AG10803 (cell line): Measurements from ENCODE around the gene LAMA3.

Source experiments
- DNase-seq: peaks from one replicate; pipeline ENCODE4 v3.0.0; 2010; ENCODE audit warnings: low read depth
- H3K4me3 ChIP-seq: 2 replicates; pipeline ENCODE4 v1.5.1; 2011; ENCODE audit warnings: mild to moderate bottlenecking, low read length, control low read depth
- CTCF ChIP-seq: conservative IDR thresholded peaks from 2 replicates; pipeline ENCODE4 v1.5.1; 2011; ENCODE audit warnings: mild to moderate bottlenecking, low read length, control low read depth, inconsistent platforms

Gene LAMA3

GRCh38 chr18:24000613-24001490 lies 311.6 kb downstream of the LAMA3 start:
- no peak for TF ChIP-seq CTCF
- no peak for DNase-seq

DNA sequence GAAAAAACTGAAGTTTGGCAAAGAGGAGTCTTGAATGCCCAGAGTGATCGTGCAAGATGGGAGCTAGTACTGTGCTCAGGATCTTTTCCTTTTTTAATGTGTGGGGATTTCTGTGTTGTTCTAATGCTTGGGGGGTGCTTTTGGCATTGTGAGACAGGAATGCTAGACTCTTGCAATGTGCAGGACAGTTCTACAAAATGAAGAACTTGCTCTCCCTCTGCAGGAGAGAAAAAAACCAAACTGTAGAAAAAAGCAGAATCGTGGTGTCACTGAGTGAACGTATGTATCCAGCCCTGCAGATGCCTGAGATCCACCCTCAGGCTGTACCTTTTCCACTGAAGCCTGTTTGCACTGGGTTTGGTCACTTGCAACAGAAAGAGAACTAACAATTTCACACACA lies 313.2 kb downstream of the LAMA3 start:
- no peak for DNase-seq
- peak; percentile 11; the same call in 1 of the 2 replicates for TF ChIP-seq CTCF

More at GRCh38 chr18:24000613-24001490, 311.6 kb downstream of the LAMA3 start:
- no peak overlapping the region for H3K4me3 ChIP-seq

DNA sequence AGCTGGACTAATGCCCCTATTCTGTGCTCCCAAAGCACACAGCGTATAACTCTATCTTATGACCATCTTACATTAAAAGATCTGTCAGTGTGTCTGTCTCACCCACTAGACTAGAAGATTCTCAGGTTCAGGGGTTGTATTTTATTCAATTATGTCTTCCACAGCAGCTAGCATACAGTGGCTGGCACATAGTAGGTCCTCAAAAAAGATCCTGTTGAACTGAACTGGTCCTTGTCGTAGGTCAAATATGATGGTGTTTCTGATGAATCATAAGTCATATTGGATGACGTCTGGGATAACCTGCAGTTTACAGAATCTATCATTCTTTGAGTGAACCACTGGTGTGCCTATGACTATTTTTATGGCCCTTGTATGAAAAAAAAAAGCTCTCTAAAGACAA lies 314.0 kb downstream of the LAMA3 start:
- TF ChIP-seq CTCF, result no peak
- no peak overlapping the region for H3K4me3 ChIP-seq
- DNase-seq, result no peak

More for the DNA sequence above, 313.2 kb downstream of the LAMA3 start:
- H3K4me3 ChIP-seq, result no peak overlapping the region

- DNase-seq, result no peak
- no peak for TF ChIP-seq CTCF
- no peak overlapping the region for H3K4me3 ChIP-seq
These were observed 314.8 kb downstream of the LAMA3 start for GRCh38 chr18:24003903-24004640.
